ENCODE measurements around the gene SPATA3.

GRCh38 chr2:230999477-230999876 lies 3.6 kb downstream of the SPATA3 start:
- no peak for TF ChIP-seq CTCF (IDR thresholded peaks at IDR 0.05; ENCODE audit: insufficient read depth, low read length, poor library complexity, severe bottlenecking)
- TF ChIP-seq EZH2phosphoT487 (conservative IDR thresholded peaks at IDR 0.05; ENCODE audit: low read length) = no peak

Data from SU-DHL-6 (cell line).